HG03095 (cell line): ENCODE measurements around the gene LITAF.
"Not testable (repeated sequence)": the region's sequence is repeated elsewhere in the genome, so short reads cannot be mapped to it uniquely, and the experiment has no call there.

Experiments used
- ATAC-seq: cut with Tn5 transposase; IDR thresholded peaks from one replicate; pipeline ENCODE4 v1.9.1; 2021; ENCODE audit warnings: moderate library complexity; ENCODE audit not compliant: unreplicated experiment

The LITAF gene

GRCh38 chr16:11524098-11524760, 62.5 kb downstream of the LITAF start:
- no peak for ATAC-seq

DNA sequence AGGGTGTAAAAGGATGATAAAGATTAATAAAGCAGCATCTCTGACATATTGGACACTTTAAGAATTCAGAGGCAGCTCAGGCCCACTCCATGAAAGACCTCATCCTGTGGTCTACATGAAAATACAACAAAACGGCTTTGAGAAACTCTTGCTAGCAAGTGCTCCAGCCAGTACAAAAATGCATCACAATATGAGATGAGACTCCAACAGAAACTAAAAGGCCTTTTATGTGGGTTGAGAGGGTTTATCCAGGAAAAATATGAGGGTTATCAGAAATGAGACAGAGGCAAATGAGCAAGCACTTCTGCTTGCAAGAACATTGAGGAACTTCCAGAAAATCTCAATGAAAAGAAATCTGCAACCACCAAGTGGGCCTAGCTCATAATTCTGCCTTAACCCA, 65.7 kb downstream of the LITAF start:
- no peak for ATAC-seq

GRCh38 chr16:11520442-11520841, 66.3 kb downstream of the LITAF start:
- no peak for ATAC-seq

GRCh38 chr16:11517961-11518360, 68.8 kb downstream of the LITAF start:
- ATAC-seq = no peak

DNA sequence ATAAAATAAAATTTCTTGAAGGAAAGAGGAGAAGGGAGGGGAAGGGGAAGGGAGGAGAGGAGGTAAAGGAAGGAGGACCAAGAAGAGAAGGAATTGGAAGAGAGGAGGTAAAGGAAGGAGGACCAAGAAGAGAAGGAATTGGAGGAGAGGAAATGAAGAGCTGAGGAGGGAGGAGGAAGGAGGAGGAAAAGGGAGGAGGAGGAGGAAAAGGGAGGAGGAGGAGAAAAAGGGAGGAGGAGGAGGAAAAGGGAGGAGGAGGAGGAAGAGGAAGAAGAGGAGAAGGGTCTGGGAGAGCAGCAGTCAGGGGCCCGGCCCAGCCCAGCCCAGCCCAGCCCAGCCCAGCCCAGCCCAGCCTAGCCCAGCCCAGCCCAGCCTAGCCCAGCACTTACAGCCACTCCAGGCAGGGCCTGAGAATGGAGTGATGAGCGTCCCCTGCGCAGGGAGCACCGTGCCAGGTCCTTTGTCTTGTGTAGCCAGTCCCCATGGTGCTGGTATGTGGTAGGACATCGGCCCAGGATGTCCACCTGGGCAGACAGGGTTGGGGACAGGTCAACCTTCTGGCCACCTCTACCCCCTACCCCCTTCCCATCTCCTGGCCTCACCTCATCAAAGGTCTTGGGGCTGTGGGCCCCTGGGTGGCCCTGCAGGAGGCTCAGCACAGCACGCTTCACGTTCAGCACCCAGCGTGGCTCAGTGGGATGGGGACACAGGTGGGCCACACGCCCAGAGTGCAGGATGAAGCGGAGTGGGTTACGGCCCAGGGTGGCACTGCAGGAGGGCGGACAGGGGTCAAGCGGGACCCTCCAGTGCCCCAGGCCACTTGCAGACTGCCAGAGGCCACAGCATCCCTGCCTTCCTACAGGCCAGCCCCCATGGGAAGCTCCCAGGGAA, 70.9 kb downstream of the LITAF start:
- ATAC-seq = no peak

GRCh38 chr16:11514283-11514682, 72.4 kb downstream of the LITAF start:
- no peak for ATAC-seq

GRCh38 chr16:11513366-11513765, 73.4 kb downstream of the LITAF start:
- not testable (repeated sequence) for ATAC-seq

- ATAC-seq = no peak
These were observed 74.9 kb downstream of the LITAF start for GRCh38 chr16:11511801-11512200.

DNA sequence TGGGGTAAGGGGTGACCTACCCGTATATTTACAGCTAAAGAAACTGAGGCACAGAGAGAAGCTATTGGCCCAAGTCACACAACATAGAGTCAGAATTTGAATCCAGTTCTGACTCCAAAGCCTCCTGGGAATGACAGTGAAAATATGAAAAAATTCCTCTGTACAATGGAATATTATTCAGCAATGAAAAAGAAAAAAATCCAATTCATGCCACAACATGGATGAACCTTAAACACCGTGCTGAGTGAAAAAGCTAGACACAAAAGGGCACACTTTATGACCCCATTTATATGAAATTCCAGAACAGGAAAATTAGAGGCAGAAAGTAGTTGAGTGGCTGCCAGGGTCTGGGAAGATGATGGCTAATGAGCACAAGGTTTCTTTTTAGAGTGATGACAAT, 75.4 kb downstream of the LITAF start:
- ATAC-seq = no peak

- ATAC-seq = no peak
These were observed 76.3 kb downstream of the LITAF start for GRCh38 chr16:11510178-11510973.

DNA sequence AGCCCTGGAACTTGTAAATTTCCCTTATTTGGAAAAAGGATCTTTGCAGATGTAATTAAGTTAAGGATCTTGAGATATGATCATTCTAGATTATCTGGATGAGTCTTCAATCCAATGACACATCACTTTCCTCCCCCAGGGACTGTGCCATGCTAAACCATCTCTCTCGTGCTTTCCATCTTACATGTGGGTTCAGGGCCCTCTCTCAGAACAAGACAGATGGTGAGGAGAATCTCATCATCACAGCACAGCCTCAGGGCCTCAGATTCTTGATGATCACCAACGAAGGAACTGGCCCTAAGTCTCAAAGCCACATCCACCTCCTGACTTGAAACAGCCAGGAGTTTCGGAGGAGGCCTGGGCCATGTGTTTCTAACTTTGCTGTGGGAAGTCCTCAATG, 78.7 kb downstream of the LITAF start:
- no peak for ATAC-seq

DNA sequence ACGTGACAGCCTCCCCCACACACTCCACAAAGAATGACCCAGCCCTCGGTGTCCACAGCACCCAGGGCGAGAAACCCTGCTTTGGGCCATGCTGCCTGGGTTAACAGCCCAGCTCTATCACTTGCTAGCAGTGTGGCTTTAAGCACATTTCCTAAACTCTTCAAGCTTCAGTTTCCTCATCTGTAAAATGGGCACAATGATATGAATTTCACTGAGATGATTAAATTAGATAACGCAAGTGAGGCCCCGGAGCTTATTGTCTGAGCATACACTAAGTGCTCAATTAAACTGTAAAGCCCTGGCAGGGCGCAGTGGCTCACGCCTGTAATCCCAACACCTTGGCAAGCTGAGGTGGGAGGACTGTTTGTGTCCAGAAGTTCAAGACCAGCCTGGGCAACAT, 79.4 kb downstream of the LITAF start:
- ATAC-seq = no peak

GRCh38 chr16:11506741-11507305, 79.9 kb downstream of the LITAF start:
- no peak for ATAC-seq

DNA sequence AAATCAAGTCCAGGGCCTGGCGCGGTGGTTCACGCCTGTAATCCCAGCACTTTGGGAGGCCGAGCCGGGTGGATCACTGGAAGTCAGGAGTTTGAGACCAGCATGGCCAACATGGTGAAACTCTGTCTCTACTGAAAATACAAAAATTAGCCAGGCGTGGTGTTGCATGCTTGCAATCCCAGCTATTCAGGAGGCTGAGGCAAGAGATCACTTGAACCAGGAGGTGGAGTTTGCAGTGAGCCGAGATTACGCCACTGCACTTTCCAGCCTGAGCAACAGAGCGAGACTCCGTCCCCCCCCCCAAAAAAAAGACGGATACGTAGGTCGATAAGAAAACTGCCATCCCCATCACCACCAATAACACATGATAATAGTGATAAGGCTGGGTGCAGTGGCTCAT, 82.5 kb downstream of the LITAF start:
- ATAC-seq = not testable (repeated sequence)

DNA sequence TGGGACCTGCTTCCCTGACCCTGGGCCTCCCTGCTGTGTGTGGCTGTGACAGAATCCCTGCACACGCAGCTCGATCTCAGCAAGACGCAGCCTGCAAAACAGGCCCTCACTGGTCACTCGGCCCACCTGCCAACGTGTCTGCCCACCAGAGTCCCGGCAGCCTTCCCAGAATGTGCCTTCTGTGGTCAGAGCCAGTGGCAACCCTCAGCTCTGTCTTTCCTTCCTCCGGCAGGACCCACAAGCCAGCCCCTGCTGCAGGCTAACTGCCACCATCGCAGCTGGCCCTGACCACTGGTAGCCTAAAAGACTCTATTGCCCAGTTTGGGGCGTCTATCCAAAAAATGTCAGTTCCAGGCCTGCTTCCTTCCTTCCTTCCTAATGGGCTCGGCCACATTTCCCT, 83.2 kb downstream of the LITAF start:
- no peak for ATAC-seq

GRCh38 chr16:11502239-11502638, 84.5 kb downstream of the LITAF start:
- ATAC-seq = no peak

- ATAC-seq = no peak
These were observed 85.1 kb downstream of the LITAF start for GRCh38 chr16:11501632-11502031.

GRCh38 chr16:11500700-11501346, 85.9 kb downstream of the LITAF start:
- no peak for ATAC-seq

- ATAC-seq = no peak
These were observed 87.2 kb downstream of the LITAF start for GRCh38 chr16:11499295-11500089.

- no peak for ATAC-seq
These were observed 88.0 kb downstream of the LITAF start for GRCh38 chr16:11498683-11499082.
